Smooth muscle cell (in vitro differentiated cells): ENCODE measurements around the gene SLC39A13. TPM values are rescaled to one million over a fixed set of nuclear protein-coding genes. Genes with fewer than 3 reads are reported as not detected.

Source experiments
- DNase-seq: peaks from one replicate; lab custom pipeline; 2025; ENCODE audit not compliant: unreplicated experiment; lab: John Stamatoyannopoulos, UW
- H2AFZ ChIP-seq: fragments of 200-600 bp; sonication (generic); 2 replicates; pipeline ENCODE4 v1.6.0; 2016; ENCODE audit warnings: antibody characterized with exemption, low read depth, mild to moderate bottlenecking
- H3F3A ChIP-seq: fragments of 200-600 bp; sonication (generic); 2 replicates; pipeline ENCODE4 v1.6.0; 2017; ENCODE audit warnings: antibody characterized with exemption, low read depth
- H3K27ac ChIP-seq: fragments of 200-600 bp; sonication (generic); 2 replicates; pipeline ENCODE4 v1.5.1; 2016; ENCODE audit warnings: low read depth, mild to moderate bottlenecking
- H3K27me3 ChIP-seq: fragments of 200-600 bp; sonication (generic); 2 replicates; pipeline ENCODE4 v1.6.1; 2016; ENCODE audit warnings: low read depth, mild to moderate bottlenecking
- H3K36me3 ChIP-seq: fragments of 200-600 bp; sonication (generic); 2 replicates; pipeline ENCODE4 v1.5.1; 2016; ENCODE audit warnings: low read depth
- H3K4me1 ChIP-seq: fragments of 200-600 bp; sonication (generic); 2 replicates; pipeline ENCODE4 v1.5.1; 2016; ENCODE audit warnings: low read depth
- H3K4me2 ChIP-seq: fragments of 200-600 bp; sonication (generic); 2 replicates; pipeline ENCODE4 v1.6.0; 2016; ENCODE audit warnings: mild to moderate bottlenecking
- H3K4me3 ChIP-seq: fragments of 200-600 bp; sonication (generic); 2 replicates; pipeline ENCODE4 v1.5.1; 2016; ENCODE audit warnings: mild to moderate bottlenecking
- H3K79me2 ChIP-seq: fragments of 200-600 bp; sonication (generic); 2 replicates; pipeline ENCODE4 v1.6.0; 2016; ENCODE audit warnings: low read depth, mild to moderate bottlenecking
- H3K9ac ChIP-seq: fragments of 200-600 bp; sonication (generic); 2 replicates; pipeline ENCODE4 v1.6.0; 2016; ENCODE audit warnings: low read depth
- H3K9me3 ChIP-seq: fragments of 200-600 bp; sonication (generic); replicated peaks from 2 replicates; pipeline ENCODE4 v1.5.1; 2016; ENCODE audit warnings: low read depth
- H4K20me1 ChIP-seq: fragments of 200-600 bp; sonication (generic); 2 replicates; pipeline ENCODE4 v1.6.0; 2016; ENCODE audit warnings: low read depth
- CTCF ChIP-seq: fragments of 200-600 bp; sonication (generic); IDR thresholded peaks from 2 replicates; pipeline ENCODE4 v1.5.1; 2017; ENCODE audit warnings: borderline replicate concordance, mild to moderate bottlenecking, antibody characterized with exemption; ENCODE audit not compliant: insufficient read depth, poor library complexity, severe bottlenecking
- WGBS: methylation state at CpG from one replicate; pipeline ENCODE4 v1.1.7; 2016; ENCODE audit warnings: low lambda C conversion rate; 5-methylcytosine and 5-hydroxymethylcytosine counted together
- microRNA-seq: library from miRNA; unstranded; fragments of <30 nt; microRNA quantifications from one replicate; pipeline ENCODE4, GENCODE V29; 2016; ENCODE audit warnings: borderline number of aligned reads
- polyA plus RNA-seq: library from polyadenylated mRNA; unstranded; fragments of >200 nt; fragmentation: Nextera tagmentation; extraction: Ambion mirVana; gene quantifications from 2 replicates; pipeline ENCODE4 v1.2.1, GENCODE V29; 2016
- small RNA-seq: library from RNA; depleted of rRNA; stranded (forward); fragments of <200 nt; gene quantifications from one replicate; pipeline ENCODE3, GENCODE V24; 2014
- total RNA-seq: library from RNA; depleted of rRNA; stranded (reverse); fragments of >200 nt; gene quantifications from 2 replicates; pipeline ENCODE4 v1.2.3, GENCODE V29; 2014

The SLC39A13 gene
- total and polyA plus RNA-seq, 2 experiments from 2014 or later, result 56.9 to 143 TPM

GRCh38 chr11:47460571-47461235 lies 52.3 kb downstream of the SLC39A13 start:
- Histone ChIP-seq H3K27ac (no peak overlapping the region), H3K27me3 (no peaks in the 10 kb centered on the region), H3K9me3 (no peaks in the 10 kb centered on the region), H3K79me2 (no peaks in the 10 kb centered on the region), H2AFZ (no peak overlapping the region), H3F3A (no peaks in the 10 kb centered on the region), H3K4me1 (peaks cover 17% of the 10 kb centered on the region), H3K9ac (no peak overlapping the region), H3K4me3 (no peak overlapping the region), H4K20me1 (peaks cover 16% of the 10 kb centered on the region), H3K36me3 (no peaks in the 10 kb centered on the region), H3K4me2 (no peak overlapping the region)
- WGBS, result 95% methylated on average over 2 of the region's 2 CpGs
- DNase-seq, result no peak
- no peak for TF ChIP-seq CTCF

- no peak overlapping the region for H3K9ac ChIP-seq
- no peak overlapping the region for H3K4me2 ChIP-seq
- no peak for DNase-seq
- peaks cover 27% of the 10 kb centered on the region for H4K20me1 ChIP-seq
- no peaks in the 10 kb centered on the region for H3K36me3 ChIP-seq
- peaks cover 26% of the 10 kb centered on the region for H3K4me1 ChIP-seq
- H3K9me3 ChIP-seq, result no peaks in the 10 kb centered on the region
- peaks cover under 1% of the 10 kb centered on the region for H3K79me2 ChIP-seq
- H3K27me3 ChIP-seq, result no peaks in the 10 kb centered on the region
- no peak overlapping the region for H2AFZ ChIP-seq
- WGBS, result 96% methylated on average over 7 of the region's 7 CpGs
- H3F3A ChIP-seq, result no peaks in the 10 kb centered on the region
- no peak overlapping the region for H3K4me3 ChIP-seq
- no peak overlapping the region for H3K27ac ChIP-seq
- TF ChIP-seq CTCF, result no peak
Observed at GRCh38 chr11:47461876-47462275, 53.5 kb downstream of the SLC39A13 start.

GRCh38 chr11:47464483-47464882 lies 56.1 kb downstream of the SLC39A13 start:
- no peak for DNase-seq
- Histone ChIP-seq H3K9ac (no peak overlapping the region), H4K20me1 (peaks cover 51% of the 10 kb centered on the region), H3F3A (peaks cover 6% of the 10 kb centered on the region), H3K9me3 (no peaks in the 10 kb centered on the region), H3K79me2 (peaks cover 23% of the 10 kb centered on the region), H3K27me3 (no peaks in the 10 kb centered on the region), H3K27ac (no peak overlapping the region), H2AFZ (no peak overlapping the region), H3K4me2 (no peak overlapping the region), H3K4me3 (no peak overlapping the region), H3K36me3 (peaks cover 5% of the 10 kb centered on the region), H3K4me1 (peaks cover 51% of the 10 kb centered on the region)
- TF ChIP-seq CTCF, result no peak
- WGBS, result 91% methylated on average over 5 of the region's 5 CpGs

Small RNA genes lying within 50 kb of the gene (microRNA-seq; reads per million reads assigned to microRNA genes)
- not detected for gene MIR4487

Small RNA genes lying within 50 kb of the gene (small RNA-seq; reads per million reads assigned to genes)
- gene MIR4487, result not detected

Other genes starting within 250 kb of the SLC39A13 start
- 71.9 and 76.5 TPM in 2 replicates for gene ARFGAP2, start 231.7 kb upstream of the SLC39A13 start, total RNA-seq
- gene ARFGAP2, start 231.7 kb upstream of the SLC39A13 start, polyA plus RNA-seq, result 58.6 and 70.1 TPM in 2 replicates
- 24.8 and 27.3 TPM in 2 replicates for gene PACSIN3, start 222.2 kb upstream of the SLC39A13 start, total RNA-seq
- gene PACSIN3, start 222.2 kb upstream of the SLC39A13 start, polyA plus RNA-seq, result 55.7 and 85.9 TPM in 2 replicates
- gene DDB2, start 193.6 kb upstream of the SLC39A13 start, total RNA-seq, result 60.1 and 64.4 TPM in 2 replicates
- gene DDB2, start 193.6 kb upstream of the SLC39A13 start, polyA plus RNA-seq, result 96.0 and 104 TPM in 2 replicates
- 31.4 and 62.4 TPM in 2 replicates for gene ACP2, start 159.8 kb upstream of the SLC39A13 start, total RNA-seq
- 25.0 and 26.3 TPM in 2 replicates for gene ACP2, start 159.8 kb upstream of the SLC39A13 start, polyA plus RNA-seq
- gene NR1H3, start 150.6 kb upstream of the SLC39A13 start, total RNA-seq, result 8.1 and 8.4 TPM in 2 replicates
- gene NR1H3, start 150.6 kb upstream of the SLC39A13 start, polyA plus RNA-seq, result 13.7 and 19.2 TPM in 2 replicates
- gene MADD, start 138.5 kb upstream of the SLC39A13 start, total RNA-seq, result 24.2 and 27.7 TPM in 2 replicates
- gene MADD, start 138.5 kb upstream of the SLC39A13 start, polyA plus RNA-seq, result 13.1 and 15.0 TPM in 2 replicates
- gene MYBPC3, start 55.9 kb upstream of the SLC39A13 start, total RNA-seq, result not detected in 2 replicates
- 0.03 and 0.25 TPM in 2 replicates for gene MYBPC3, start 55.9 kb upstream of the SLC39A13 start, polyA plus RNA-seq
- not detected in 2 replicates for gene SPI1, start 30.0 kb upstream of the SLC39A13 start, total RNA-seq
- gene SPI1, start 30.0 kb upstream of the SLC39A13 start, polyA plus RNA-seq, result not detected in 2 replicates
- 71.2 and 99.8 TPM in 2 replicates for gene PSMC3, start 17.8 kb downstream of the SLC39A13 start, total RNA-seq
- 200 and 211 TPM in 2 replicates for gene PSMC3, start 17.8 kb downstream of the SLC39A13 start, polyA plus RNA-seq
- gene RAPSN, start 40.5 kb downstream of the SLC39A13 start, total RNA-seq, result not detected in 2 replicates
- 0.41 and 0.96 TPM in 2 replicates for gene RAPSN, start 40.5 kb downstream of the SLC39A13 start, polyA plus RNA-seq
- gene CELF1, start 144.5 kb downstream of the SLC39A13 start, total RNA-seq, result 64.8 and 78.2 TPM in 2 replicates
- gene CELF1, start 144.5 kb downstream of the SLC39A13 start, polyA plus RNA-seq, result 42.5 and 49.4 TPM in 2 replicates
- 136 and 152 TPM in 2 replicates for gene PTPMT1, start 157.0 kb downstream of the SLC39A13 start, total RNA-seq
- gene PTPMT1, start 157.0 kb downstream of the SLC39A13 start, polyA plus RNA-seq, result 75.5 and 103 TPM in 2 replicates
- 9.4 and 17.5 TPM in 2 replicates for gene KBTBD4, start 170.4 kb downstream of the SLC39A13 start, total RNA-seq
- gene KBTBD4, start 170.4 kb downstream of the SLC39A13 start, polyA plus RNA-seq, result 13.7 and 14.2 TPM in 2 replicates
- gene NDUFS3, start 170.5 kb downstream of the SLC39A13 start, total RNA-seq, result 53.8 and 60.8 TPM in 2 replicates
- 106 and 110 TPM in 2 replicates for gene NDUFS3, start 170.5 kb downstream of the SLC39A13 start, polyA plus RNA-seq
- not detected in 2 replicates for gene FAM180B, start 178.1 kb downstream of the SLC39A13 start, total RNA-seq
- gene FAM180B, start 178.1 kb downstream of the SLC39A13 start, polyA plus RNA-seq, result 0.46 TPM in 1 of 2 replicates, not detected in the other
- 0.09 and 1.3 TPM in 2 replicates for gene C1QTNF4, start 185.8 kb downstream of the SLC39A13 start, total RNA-seq
- 0.48 and 1.0 TPM in 2 replicates for gene C1QTNF4, start 185.8 kb downstream of the SLC39A13 start, polyA plus RNA-seq
- 74.0 and 97.0 TPM in 2 replicates for gene MTCH2, start 234.0 kb downstream of the SLC39A13 start, total RNA-seq
- 152 and 177 TPM in 2 replicates for gene MTCH2, start 234.0 kb downstream of the SLC39A13 start, polyA plus RNA-seq